Hindlimb muscle (tissue), 1 donor: ENCODE data around the gene CDKN2AIP. TPM values are rescaled to one million over a fixed set of nuclear protein-coding genes. Genes with fewer than 3 reads are reported as not detected.

Experiments
- DNase-seq: peaks from one replicate; pipeline ENCODE4 v3.0.0-alpha.2; 2013
- polyA plus RNA-seq: library from polyadenylated mRNA; unstranded; fragments of 120-200 nt; gene quantifications from one replicate; pipeline ENCODE4 v1.2.1, GENCODE V29; 2013; ENCODE audit not compliant: insufficient read length

CDKN2AIP gene, protein sequence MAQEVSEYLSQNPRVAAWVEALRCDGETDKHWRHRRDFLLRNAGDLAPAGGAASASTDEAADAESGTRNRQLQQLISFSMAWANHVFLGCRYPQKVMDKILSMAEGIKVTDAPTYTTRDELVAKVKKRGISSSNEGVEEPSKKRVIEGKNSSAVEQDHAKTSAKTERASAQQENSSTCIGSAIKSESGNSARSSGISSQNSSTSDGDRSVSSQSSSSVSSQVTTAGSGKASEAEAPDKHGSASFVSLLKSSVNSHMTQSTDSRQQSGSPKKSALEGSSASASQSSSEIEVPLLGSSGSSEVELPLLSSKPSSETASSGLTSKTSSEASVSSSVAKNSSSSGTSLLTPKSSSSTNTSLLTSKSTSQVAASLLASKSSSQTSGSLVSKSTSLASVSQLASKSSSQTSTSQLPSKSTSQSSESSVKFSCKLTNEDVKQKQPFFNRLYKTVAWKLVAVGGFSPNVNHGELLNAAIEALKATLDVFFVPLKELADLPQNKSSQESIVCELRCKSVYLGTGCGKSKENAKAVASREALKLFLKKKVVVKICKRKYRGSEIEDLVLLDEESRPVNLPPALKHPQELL
- polyA plus RNA-seq: 16.0 TPM

DNA sequence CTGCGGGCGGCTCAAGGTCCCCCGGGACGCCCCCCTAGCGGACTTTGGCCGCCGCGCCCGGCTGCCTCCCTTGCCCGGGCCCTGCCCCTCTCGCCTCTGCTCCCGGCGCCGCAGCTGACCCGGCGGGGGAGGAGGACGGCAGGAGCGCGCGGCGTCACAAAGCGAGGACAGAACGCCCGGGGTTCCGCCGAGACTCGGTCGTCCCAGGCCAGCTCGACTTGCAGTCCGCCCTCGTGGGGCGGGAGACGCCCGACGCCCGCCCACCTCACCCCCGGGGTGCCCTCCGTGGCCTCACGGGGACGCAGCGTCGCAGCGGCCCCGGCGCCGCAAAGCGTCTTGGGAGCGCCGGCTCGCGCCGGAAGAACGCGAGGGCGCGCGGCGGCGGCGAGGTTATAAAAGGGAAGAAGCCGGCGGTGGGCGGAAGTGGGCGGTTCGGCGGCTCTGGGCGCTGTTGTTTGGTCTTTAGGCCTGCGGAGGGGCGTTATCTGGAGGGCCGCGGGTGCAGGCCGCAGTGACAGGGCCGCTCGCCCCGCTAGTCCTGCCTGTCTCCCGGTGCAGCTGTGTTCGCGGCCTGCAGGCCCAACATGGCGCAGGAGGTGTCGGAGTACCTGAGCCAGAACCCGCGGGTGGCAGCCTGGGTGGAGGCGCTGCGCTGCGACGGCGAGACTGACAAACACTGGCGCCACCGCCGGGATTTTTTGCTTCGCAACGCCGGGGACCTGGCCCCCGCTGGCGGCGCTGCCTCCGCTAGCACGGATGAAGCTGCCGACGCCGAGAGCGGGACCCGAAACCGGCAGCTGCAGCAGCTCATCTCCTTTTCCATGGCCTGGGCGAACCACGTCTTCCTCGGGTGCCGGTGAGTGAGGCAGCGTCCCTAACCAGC is at the start of gene CDKN2AIP:
TSS of gene CDKN2AIP (plus strand) at position 423 of the 883 bp plus-strand sequence. CDS start at position 585, 162 bp downstream.
- DNase-seq: peak; percentile 96

DNA sequence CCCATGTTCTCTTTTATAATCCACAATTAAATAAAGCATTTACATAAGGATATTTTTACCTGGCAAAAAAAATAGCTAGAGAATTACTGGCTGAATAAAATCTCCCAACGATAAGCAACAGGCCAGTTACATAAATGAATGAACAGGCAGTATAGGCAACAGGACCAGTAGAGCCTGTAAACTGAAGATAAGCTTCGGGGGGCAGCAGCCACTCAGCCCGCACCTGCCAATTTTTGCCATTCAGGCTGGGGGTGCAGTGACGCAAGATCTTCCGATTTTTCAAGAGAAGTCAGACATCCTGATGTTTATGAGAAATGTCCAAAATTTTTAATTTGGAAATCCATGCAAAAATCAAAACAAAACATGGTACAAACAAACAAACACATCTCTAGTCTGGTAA is 49.0 kb upstream of the CDKN2AIP start:
- no peak for DNase-seq

DNA sequence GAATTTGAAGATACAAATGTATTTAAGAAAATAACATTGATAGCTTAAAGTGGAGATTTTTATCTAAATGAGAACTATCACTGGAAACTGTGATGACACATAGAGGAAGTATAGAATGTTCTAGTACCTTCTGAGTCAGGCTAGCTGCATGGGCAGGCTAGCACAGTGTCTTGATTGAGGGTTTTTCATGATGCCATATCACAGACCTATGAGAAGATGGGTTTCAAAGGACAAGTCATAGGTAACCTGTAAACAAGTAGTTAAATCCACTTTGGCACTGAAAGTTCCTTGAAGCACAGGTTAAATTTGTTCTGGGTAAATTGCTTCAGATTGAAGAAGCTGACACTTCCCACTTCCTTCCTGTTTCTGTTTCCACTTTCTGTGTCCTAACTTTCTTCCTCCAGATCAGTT is 48.2 kb upstream of the CDKN2AIP start:
- no peak for DNase-seq

DNA sequence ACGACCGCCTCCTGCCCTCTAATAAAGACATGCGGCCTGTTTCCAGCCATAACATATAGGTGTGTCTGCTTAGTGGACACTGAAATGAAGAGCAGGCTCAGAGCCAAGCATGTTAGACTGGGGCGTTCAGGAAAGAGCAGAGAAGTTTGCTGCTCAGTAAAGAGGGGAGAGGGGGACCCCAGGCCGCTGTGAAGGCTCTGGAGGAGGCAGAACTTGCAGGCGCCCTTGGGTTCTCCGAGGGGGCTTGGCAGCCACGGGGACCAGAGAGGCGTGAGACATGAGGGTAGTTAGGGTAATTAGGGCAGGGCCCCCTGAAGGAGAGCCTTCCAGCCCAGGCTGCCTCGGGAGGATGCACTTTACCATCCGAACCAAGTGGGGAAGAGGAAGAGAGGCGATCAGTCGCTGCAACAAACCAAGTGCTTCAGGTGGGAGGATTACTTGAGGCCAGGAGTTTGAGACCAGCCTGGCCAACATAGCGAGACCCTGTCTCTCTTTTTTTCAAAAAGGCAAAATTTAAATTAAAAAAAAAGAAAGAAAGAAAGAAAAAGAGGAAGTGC is 46.6 kb upstream of the CDKN2AIP start:
- DNase-seq: no peak

DNA sequence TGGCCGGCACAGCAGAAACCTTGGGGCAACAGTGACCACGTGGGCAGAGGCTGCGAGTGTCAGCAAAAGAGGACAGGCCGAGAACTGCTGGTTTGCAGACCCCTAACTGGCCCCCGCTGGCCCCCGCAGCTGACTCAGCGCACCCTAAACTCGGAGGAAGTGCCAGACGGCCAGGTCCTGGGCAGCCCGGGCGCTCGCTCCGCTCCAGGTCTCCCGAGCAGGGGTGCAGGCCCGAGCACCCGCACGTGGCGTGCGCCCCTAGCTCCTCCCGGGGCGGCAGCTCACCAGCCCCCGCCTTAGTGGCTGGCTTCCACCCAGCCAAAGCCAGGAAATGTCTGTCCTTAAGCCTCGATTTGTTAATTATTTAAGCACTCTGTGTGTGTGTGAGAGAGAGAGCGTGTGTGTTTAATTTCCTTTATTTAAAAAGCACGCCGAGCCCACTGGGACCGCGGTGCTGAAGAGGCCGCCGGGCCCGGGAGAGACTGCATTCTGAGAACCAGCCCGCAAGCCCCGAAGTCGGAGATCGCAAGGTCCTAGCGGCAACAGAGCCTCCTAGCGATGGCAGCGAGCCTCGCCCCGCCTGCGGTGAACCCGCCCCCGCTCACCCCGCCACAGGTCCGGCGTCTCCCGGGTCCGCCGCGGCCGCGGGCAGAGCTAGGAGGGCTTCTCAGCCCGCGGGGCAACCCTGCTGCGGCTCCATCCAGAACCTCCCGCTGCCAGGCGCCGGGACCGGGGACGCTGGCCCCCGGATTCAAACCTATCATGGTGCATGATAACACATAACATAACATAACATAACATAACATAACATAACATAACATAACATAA is 45.9 kb upstream of the CDKN2AIP start:
- DNase-seq: peak; percentile 61

DNA sequence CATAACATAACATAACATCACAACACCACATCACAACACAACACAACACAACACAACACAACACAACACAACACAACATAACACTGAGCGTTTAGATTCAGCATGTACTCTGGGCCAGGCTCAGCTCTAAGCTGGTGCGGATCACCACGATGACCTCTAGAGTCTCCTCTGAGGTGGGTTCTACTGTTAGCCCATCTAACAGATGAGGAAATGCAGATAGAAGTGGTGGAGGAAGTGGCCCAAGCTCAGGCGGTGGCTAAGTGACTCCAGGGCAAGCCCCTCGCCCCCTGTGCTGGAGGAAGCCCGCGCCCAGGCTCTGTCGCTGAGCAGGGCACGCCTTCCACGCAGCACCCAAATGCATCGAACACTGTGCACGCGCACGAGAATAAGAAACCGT is 45.3 kb upstream of the CDKN2AIP start:
- no peak for DNase-seq

DNA sequence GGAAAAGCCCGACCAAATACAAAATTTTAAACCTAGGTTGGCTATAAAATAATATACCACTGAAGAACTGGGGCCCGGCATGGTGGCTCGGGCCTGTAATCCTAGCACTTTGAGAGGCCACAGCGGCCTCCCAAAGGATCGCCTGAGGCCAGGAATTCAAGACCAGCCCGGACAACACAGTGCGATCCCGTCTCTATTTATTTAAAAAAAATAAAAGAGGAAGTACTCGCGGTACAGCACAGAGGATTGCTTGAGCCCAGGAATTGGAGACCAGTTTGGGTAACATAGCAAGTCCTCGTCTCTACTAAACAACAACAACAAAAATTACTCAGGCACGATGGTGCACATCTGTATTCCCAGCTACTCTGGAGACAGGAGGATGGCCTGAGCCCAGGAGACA is 44.8 kb upstream of the CDKN2AIP start:
- DNase-seq: no peak

DNA sequence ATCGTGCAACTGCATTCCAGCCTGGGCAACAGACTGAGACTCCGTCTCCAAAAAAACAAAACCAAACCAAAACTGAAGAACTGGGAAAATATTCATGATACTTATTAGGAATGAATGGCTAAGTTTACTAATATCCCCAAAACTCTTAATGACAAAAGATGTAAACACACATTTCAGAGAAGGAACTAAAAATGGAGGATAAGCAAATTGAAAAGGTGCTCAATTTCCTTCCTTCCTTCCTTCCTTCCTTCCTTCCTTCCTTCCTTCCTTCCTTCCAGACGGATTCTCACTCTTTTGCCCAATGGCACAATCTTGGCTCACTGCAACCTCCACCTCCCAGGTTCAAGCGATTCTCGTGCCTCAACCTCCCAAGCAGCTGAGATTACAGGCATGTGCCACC is 44.4 kb upstream of the CDKN2AIP start:
- DNase-seq: no peak

DNA sequence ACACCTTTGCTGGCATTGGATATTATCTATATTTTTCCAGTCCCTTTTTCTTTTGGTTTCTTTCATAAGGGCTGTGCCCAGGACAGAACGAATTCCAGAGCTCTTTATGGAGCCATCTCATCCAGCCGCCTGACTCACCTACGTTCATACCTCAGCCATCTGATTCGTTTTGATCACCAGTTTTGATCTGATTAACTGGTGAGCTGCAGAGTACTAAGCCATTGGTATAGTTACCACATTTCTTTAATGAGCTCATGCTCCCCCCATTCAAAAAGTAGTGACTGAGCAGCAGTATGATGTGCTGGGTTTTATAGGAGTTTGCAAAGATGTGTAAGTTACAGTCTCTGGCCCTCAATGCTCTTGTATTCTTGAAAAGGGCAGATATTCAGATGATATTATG is 43.0 kb upstream of the CDKN2AIP start:
- no peak for DNase-seq

DNA sequence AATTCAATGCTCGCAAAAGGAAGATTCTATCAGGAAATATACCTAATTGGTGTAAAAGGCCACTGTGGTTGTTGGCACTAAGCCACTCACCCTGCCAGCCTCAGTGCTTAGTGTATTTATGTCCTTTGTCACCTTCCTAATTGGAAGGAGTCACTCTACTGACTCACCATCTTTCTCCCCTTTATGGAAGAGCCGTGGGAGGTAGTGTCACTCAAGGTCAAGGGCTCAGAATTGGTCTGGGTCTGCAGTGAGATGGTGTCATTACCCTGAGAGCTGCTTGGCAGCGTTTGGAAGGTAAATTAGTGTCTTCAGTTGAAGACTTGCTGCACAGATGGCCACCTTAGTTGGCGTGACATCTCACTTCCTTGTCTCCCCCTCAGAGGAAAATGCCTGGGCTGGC is 41.7 kb upstream of the CDKN2AIP start:
- no peak for DNase-seq

DNA sequence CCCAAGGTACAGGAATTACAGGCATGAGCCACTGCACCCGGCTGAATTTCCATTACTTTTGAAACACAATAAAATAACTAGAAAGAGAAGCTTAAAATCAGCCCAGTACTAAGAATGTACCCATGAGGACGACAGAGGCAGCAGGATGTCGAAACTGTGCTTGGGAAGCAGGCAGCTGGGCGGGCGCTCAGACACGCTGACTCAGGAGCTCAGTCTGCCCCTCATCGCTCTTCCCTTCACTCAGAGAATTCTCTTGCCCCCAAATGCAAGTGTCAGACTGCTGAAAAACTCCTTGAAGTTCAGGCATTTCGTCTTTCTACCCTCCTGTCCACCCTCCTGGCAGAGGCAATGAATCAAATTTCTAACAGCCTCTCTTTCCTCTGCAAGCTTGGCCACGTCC is 41.0 kb upstream of the CDKN2AIP start:
- no peak for DNase-seq

DNA sequence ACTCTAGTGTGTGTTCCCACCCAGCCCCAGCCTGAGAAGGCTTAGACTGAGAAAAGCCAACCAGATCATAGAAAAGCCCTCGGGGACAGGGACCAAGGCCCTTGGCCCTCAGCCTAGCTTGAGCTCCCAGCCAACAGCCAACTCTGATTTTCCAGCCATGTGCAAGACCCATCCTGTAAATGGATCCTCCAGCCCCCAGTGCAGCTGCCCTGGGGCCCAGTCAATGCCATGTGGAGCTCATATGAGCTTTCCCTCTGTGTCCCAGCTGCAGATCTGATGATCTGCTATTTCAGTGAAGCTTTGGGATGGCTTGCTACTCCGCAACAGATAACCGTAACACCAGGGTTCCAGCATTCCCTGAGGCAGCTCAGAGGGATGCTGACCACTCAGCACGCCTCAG is 40.5 kb upstream of the CDKN2AIP start:
- DNase-seq: no peak

DNA sequence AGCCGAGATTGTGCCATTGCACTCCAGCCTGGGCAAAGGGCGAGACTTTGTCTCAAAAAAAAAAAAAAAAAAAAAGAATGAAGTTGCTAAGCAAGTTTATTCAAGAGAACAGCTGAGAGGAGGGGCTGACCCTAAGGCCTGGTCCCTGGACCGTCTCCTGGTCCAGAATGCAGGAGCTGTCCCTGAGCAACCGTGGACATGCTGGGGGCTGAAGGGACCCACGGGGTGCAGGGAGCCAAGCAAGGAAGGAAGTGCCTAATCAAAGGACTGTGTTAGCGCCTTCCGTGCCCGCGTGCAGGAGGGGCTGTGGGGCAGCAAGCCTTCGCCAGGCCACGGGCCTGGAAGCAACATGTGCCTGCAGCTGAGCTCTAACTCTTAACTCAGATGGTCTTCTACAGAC is 39.1 kb upstream of the CDKN2AIP start:
- DNase-seq: no peak

DNA sequence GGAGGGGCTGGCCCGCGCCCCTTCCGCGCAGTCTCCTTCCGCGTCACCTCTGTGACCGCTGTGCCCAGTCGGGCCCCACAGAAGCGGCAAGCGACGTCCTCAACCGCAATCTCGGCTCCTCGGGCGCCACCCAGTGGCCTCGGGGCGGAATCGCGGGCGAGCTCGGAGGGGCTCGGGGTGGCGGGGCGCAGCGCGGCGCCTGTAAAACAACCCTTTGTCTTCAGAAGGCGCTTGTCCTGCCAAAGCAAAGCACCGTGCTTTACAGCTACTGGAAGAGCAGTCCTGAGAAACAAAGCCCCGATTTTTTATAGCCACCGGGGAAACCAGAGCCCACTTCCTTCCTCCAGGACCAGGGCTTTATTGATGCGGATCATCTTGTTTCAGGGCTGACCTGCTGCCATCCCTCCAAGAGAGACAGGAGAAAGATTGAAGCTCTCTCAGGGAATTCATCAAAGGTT is 37.3 kb upstream of the CDKN2AIP start:
- DNase-seq: peak; percentile 86

DNA sequence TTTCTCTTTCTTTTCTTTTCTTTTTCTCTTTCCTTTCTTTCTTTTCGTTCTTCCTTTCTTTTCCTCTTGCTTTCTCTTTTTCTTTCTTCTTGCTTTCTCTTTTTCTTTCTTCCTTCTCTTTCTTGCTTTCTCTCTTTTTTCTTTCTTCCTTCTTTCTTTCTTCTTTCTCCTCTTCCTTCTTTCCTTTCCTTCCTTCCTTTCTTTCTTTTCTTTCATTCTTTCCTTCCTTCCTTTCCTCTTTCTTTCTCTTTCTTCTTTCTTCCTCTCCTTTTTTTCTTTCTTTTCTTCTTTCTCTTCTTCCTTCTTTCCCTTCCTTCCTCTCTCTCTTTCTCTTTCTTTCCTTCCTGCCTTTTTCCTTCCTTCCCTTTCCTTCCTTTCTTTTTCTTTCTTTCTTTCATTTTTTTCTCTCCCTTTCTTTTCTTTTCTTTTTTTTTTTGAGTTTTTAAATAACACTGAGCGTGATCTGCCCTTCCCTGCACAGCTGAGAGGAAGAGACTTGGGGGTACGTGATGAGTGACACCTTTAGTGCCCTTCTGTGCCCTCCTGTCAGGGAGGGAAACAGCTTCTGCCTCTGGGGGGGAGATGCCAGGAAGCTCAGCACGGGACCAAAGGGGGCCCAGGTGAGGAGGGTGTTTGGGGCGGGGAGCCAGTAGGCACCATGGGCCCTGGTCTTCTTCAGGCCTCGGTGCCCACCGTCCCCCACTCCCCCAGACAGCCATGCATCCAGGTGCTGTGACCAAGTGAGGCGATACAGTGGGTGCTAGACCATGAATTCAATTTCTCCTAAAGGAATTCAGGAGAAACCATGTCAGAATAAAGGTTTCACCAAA is 36.6 kb upstream of the CDKN2AIP start:
- no peak for DNase-seq

DNA sequence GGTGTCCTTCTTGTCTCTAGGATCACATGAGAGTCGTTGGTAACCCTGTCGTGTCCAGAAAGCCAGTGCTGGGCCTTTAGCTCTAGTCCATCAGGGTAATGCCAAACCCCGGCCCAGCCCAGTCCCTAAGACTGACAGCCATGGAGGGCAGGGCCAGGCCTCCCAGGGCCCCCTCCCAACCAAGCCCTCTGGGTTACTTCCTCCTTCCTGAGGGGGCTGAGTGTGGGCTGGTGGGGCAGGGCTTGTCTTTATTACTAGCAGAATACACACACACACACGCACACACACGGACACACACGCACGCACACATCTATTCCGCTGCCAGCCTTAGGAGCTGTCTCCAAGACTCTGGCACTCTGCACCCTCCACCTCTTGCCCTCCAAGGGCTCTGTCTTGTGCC is 35.6 kb upstream of the CDKN2AIP start:
- no peak for DNase-seq

DNA sequence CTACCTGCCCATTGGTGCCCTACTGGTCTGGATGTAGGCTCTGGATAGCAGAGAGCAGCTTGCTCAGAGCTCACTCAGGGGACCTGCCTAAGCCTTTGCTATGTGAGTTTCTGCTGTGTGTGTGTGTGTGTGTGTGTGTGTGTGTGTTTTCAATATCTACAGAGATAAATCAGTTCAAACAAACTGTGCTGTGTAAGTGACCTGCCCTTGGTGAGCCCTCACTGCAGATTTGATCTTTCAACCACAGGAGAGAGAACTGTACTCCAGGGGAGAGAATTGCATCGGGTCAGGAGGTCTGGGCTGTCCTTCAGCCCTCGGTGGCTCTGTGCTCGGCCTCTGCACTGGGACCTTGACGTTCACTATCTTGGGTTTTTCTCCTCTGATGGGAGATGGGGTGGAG is 35.0 kb upstream of the CDKN2AIP start:
- no peak for DNase-seq

DNA sequence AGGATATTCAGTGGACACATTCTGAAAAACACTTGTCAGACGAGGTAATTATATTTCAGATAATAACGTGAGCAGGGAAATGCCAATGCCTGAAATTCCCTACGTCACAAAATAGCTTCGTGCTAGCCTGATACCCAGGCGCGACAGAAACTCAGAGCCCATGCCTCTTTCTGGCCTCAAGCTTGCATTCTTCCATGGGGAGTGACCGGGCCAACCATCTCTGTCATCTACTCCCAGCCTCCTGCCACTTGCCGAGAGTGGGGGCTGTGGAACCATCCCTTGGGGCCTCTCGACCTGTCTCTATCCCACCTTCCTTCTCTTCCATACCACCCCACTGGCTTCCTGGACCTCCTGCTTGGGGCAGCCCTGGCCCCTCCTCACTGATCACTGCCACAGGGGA is 34.5 kb upstream of the CDKN2AIP start:
- no peak for DNase-seq

DNA sequence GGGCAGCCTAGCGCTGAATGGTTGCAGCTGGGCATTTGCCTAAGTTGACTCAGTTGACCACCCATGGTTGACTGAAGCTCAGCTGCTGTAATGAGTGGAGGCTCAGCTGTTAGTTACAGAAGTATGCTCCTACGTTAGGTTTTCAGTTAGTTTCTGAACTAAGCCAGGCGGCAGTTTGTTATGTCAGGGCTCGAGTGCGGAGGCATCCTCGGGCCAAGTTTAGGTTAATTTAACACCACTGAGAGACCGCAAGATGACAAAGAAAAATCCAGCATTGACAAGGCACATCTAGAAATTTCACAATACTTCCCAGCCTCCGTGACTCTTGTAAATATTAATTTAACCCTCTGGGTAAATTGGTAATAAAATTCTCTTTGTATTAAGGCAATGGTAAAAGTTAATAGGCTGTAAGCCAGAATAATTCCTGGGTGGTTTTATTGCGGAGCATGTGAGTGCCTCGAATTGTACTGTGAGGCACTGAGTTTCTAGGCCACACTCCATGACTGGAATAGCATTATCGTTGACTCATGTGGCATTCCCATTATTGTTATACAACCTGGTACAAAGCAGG is 33.1 kb upstream of the CDKN2AIP start:
- DNase-seq: no peak

DNA sequence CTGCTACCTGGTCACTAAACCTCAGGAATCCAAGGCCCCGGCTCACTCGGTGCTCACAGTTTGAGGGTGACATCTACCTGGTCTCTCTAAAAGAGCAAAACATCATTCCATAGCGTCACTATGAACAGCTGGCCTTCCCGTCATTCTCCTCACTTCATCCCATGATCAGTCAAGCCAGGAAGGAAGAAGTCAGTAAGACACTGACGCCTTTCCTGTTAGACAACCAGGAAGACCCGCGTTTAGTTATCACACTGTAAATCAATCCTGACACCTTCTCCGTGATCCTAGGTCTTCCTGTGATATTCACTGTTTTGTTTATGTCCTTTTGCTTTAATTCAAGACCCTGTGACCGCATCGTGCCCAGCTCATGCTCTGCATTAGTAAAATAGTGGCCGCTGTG is 31.6 kb upstream of the CDKN2AIP start:
- no peak for DNase-seq
